ENCODE results near the gene RAB13.

The RAB13 gene

DNA sequence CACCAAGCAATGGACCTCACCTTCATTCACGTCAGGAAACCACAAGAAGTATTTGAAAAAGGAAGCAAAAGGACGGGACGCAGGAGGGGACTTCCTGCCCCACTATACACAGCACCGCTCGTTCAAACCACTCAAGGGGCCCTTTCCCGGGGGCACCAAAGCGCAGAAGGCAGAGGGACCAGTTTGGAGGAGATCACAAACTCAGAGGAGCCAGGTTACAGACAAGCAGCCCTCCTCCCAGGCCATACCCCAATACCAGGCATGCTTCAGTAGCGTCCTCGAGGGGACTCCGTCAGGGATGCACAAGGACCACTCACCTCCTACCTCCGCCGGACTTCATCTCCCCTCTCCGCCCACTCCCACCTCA lies 28.4 kb downstream of the RAB13 start:
- no peak for DNase-seq (ENCODE audit: low read depth, low spot score)

DNA sequence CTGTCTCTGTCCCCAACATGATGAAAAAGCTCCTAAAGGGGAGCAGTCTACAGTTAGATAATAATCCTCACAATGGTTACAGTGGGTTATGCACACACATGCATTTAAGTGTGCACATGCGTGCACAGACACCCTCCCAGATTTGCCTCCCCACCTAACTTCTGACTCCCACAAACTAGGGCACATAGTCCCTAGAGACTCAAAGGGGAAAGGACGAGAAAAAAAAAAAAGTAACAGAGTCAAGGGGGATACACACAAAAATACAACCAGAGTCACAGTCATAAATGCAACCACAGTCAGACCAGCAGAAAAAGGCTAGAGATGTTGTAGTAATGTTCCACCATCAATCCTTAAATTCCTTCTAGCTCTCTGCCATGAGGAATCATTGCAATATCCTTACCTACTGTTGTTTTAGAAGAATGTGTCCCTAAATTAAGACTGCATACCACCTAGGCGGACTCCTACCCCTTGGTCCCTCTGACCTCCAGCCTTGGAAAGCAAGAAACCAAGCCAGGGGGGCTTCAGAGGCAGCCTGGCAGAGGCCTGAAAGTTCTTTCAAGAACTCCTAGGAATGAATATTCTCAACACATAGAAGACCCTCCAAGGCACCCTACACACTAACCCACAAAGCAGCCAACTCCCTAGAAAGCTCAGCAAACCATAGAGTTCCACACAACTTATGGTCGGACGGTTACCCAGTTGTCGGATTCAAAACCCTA lies 29.0 kb downstream of the RAB13 start:
- no peak for DNase-seq (ENCODE audit: low read depth, low spot score)

DNA sequence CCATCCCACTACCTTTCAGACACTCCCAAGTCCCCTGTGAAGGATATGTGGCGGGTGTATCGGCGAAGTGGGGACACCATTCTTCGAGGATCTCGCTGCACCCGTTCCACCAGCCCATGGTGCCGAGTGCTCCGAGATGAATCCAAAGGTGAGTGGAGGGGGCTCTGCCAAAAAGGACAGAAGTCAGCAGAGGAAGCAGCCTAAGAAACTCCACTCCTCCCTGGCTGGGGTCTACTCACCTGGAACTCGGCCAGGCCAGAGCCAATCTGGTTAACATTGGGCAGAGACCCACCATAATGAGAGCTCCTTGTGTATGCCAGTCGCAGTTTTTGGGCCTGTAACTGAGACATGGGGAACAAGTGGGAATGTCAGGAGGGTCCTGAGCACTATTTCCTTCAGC lies 31.3 kb downstream of the RAB13 start:
- no peak for DNase-seq (ENCODE audit: low read depth, low spot score)

DNA sequence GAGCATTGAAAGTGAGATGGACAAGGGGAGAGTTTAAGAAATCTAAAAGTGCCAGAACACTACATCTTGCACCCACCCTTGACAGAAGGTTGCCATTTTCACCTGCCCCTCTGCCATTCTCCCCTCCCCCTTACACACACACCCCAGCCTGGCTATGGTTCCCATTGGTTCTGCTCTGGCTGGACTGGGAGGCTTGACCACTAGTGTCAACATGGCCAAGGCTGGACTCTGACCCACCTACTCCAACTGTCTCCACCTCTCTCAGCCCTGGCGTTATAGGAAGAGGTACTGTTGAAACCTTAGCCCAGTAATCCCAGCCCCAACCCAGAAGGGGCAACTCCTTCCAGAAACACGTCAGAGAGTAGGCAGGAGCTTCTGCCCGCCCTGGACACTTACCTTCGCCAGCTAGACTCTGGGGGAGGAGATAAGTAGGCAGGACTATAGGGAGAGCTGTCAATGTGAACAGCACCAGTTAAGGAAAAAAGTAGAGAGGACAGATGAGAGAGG lies 32.2 kb downstream of the RAB13 start:
- DNase-seq (ENCODE audit: low read depth, low spot score): no peak

DNA sequence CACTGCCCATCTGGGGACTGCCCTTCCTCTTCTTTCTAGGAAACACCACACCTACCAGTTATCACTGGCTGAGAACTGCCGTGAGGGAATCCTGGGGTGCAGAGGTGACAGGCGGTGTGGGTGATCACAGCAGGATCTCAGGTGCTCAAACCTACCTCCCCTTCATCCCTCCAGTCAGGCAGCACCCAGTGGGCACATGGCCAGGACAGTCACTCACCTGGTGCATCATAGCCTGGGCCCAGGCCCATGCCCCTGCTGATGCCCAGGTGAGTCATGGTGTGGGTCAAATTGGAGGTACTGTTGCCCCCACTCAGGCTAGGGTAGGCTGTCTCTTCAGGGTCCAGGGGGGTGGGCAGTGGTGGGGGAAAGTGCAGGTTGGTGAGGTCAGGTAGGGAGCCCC lies 34.3 kb downstream of the RAB13 start:
- DNase-seq (ENCODE audit: low read depth, low spot score): no peak

DNA sequence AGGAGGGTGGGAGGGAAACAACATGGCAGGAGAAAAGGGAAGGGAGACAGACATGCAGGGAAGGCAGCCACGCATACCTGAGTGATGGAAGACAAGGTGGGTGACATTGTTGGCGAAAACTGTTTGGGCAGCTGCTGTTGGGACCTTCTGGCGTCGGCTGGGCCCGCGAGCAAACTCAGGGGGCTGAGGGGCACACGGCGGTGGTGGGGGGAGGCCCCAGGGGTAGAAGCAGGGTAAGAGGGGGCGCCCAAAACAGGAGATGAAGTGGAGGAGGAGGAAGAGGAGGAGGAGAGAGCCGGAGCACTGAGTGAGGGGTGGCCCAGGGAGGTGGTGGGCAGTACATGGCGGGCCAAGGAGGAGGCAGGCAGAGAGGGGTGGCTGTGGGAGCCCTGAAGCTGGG lies 35.0 kb downstream of the RAB13 start:
- DNase-seq (ENCODE audit: low read depth, low spot score): no peak

DNA sequence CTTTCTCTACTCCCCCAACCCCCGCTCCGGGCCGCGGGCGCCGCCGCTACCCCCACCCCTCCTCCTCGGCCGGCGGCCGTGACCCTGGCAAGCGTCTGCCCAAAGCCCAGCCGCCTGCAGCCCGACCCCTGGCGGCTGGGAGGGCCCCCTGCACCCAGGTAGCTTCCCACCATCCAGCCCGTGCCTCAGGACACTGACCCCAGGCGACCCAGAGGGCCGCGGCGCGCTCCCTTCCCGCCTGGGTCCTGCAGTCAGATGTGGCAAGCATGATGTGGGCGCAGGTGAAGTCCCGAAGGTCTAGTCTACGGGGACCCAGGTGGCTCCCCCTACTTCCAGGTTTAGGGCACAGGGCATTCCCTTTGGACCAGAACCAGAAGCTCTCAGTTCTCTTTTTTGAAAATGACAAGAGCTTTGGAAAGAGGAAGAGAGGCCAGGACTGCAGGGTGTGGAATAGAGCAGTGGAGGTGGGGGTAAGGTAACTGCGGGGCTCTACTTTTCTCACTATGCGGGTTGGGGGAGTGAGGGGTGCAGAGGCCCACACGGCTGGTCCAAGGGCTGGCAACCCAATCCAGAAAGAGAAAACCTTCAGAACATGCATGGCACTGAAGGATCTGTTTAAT lies 39.4 kb downstream of the RAB13 start, which contains the start of gene DENND4B:
DENND4B (minus strand) TSS at position 97 of the 620 bp plus-strand sequence. CDS start 2,344 bp downstream, outside the sequence.
- DNase-seq (ENCODE audit: low read depth, low spot score): no peak

DNA sequence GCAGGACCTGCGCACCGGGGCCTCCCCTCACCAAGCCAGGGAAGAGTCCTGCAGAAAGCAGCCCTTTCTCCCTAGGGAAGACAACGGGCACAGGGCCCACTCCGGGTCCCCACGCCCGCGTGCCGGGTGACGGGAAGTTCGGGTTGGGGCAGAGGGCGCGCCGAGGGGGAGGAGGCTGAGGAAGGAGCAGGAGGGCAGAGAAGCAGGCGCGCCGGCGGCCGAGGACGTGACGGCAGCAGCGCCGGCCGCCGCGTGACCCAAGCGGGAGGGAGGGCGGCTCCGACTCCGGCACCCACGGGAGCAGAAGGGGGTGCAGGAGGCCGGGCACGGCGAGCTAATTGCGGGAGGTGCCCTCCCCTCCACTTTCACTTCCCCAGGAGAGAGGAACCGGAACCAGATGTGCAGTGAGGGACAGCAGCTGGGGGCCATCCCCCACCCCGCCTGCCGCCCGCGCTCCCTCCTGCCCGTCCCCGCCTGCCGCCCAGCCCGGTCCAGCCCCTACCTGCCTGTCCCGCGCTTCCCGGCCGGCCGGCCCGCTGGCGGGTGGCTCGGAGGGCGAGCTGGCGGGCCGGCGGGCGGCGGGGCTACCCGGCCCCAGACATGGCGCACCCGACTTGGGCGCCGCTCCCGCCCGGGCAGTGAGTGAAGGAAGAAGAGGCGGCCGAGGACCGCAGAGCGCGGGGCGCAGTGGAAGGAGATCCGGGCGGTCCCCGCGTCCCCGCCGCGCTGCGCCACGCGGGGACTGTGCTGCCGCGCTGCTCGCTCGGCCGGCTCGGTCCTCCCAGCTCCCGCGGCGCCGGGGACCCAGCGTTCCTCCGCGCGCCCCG lies 40.1 kb downstream of the RAB13 start:
- DNase-seq (ENCODE audit: low read depth, low spot score): no peak

DNA sequence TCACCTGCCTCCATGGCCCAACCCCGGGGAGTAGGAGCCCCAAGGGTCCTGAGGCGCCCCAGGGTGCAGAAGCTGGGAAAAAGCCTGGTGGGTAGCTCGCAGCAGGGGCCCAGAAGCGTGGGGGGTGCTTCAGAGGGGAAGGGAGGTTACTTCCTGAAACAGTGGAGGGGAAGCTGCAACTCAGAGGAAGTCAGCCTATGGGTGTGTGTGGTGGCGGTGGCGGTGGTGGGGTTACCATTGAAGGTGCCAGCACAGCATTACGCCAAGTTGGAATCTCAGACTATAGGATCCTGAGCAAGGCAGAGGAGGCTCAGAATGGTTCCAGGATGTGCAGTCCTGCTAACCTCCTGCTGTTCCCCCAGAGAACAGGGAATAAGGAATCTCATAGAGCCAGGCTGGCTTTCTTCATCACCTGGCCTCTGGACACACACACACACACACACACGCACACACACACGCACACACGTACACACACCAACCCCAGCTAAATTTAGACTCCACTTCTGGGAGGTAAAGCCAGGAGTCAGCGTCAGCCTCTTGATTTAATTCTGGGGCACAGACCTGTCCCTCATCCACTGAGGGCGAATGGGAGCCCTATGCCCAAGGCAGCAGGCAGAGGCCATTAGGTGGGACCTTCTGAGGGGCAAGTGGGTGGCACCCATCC lies 40.9 kb downstream of the RAB13 start:
- DNase-seq (ENCODE audit: low read depth, low spot score): no peak

DNA sequence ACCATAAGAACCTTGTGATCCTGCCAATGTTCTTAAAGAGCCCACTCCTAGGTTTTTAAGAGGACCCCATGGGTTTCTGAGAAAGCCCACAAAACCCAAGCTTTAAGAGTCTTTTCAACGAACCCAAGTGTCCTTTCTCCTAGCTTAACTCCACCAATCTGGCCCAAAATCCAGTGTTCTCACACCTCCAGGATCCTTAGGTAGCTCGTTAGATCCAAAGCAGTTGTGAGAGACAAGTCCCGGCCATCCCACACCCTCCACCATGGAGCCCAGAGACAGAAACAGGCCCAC lies 41.4 kb downstream of the RAB13 start:
- DNase-seq (ENCODE audit: low read depth, low spot score): no peak

DNA sequence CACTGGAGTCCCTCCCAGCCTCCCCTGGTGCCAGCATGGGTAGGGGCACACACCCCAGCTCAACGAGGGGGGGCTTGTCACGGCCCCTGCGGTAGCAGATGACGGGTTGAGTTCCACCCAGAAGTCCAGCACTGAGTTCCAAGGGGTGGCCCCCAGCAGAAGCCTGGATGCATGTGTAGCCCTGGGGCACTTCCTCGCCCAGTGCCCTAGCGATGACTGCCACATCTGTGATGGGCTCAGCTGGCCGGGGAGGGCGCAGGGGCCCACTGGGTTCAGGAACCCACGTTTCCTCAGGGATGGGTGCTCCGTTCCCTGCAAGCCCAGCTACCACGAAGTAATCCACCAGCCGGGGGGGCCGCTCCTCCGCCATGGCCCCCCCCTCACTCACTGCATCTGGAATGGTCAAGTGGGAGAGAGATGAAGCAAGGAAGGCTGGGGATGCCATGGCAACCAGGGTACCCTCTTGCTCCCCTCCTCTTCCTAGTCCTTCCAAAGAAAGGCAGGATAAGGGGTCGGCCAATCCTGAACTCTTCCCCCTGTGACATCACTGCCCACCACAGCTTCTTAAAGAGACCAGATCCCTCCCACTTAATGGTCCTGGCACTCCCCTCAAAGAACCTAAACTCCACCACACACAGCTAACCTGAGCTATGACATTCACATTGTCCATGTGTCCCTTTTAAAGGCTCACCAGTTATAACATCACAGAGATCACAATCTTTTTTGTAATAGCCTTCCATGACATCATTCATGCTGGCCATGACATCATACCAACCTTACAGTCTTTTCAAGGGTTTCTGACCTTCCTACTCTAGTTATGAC lies 41.9 kb downstream of the RAB13 start:
- no peak for DNase-seq (ENCODE audit: low read depth, low spot score)

DNA sequence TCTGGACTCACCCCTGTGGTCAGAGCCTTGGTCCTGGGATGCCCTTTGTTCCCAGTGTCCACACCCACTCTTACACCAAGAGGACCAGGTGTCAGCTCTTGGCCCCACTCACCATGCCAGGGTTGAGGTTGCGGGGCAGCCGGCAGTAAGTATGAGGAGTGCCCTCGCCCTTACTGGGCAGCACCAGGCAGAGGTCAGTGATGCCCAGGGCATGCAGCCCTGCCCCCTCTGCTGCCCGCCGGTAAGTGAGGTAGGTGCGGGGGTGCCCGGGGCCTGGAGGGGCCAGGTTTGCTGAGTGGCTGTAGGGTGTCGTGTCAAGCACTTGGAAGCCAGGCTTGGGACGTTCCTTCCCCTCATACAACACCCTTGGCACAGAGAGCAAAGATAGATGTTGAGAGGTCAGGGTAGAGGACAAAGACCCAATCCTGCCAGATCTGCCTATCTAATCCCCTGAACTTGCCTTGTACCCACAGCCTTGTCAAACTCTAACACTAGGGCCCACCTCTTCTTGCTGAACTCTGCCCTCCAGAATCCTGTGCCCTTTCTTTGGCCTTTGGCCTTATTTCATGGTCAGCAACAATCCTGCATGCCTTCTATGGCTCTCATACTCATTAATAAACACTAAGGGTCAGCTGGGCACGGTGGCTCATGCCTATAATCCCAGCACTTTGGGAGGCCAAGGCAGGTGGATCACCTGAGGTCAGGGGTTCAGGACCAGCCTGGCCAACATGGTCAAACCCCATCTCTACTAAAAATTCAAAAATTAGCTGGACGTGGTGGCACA lies 43.2 kb downstream of the RAB13 start:
- no peak for DNase-seq (ENCODE audit: low read depth, low spot score)

DNA sequence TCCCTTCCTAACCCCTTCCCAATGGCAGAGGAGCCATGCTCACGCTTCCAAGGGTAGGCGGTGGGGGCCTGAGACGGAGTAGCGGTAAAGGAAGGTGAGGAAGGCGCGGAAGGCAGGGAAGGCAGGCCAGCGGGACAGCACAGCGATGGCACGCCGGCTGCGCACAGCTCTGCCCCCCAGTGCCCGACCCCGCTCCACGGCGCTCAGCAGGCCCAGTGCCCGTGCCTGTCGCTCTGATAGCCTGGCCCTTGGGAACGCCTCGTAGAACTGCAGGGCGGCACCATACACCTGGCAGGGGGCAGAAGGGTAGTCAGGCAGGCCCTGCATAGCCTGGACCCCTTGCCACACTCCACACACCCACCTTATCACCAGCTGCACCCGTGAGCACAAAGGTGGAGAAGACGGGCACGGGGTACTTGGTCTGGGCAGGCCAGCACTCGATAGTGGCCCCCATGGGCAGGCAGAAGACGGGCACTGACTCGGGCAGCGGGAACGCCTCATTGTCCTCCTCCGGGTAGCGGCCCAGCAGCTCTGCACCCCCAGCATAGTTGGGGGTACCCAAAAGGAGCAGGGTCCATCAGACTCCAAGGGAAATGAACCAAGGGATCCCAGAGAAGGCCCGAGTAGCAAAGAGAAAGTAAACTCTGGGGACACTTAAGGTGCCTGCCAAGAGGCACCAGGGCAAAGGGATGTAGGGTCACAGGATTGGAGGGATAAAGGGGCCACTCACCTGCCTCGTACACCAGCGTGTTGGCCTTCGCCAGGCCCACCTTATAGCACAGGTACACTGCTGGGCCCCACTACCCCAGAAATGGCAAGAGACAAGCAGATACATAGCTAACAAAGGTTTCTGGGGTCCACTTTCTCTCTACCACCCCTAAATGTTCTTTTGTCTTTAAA lies 44.1 kb downstream of the RAB13 start:
- DNase-seq (ENCODE audit: low read depth, low spot score): no peak

DNA sequence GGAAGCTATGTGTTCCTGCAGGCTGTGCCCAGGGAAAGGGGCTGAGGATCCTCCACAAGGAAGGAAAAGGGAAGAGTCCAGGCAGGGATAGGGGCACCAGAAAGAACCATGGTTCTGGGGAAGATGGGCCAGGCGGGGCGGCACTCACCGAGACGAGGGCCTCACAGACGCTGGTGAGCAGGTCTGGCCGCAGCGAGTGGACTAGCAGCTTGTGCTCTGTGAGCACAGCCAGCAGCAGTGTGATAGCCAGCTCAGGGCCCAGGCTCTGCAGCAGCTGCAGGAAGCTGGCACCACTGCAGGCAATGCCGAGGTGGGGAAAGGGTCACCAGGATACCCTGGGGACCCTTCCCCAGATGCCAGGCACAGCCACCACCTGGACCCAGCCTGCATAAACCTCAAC lies 45.4 kb downstream of the RAB13 start:
- no peak for DNase-seq (ENCODE audit: low read depth, low spot score)

DNA sequence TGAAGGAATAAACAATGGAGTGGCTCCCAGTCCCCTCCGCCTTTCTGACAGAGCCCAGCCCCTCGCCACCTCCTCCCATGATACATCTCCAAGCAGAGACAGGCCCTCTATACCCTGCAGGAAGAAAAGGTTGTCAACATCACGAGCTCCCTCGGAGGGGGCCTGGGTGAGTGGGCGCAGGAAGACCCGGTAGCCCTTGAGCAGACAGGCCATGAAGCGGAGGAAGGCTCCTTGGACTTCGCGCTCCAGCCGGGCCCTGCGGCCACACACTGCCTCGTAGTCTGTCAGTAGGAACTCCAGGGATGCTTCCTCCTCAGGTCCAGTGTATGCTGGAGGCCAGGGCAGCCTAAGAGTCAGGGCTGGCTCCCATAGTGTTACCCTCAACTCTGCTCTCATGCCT lies 46.7 kb downstream of the RAB13 start:
- no peak for DNase-seq (ENCODE audit: low read depth, low spot score)

DNA sequence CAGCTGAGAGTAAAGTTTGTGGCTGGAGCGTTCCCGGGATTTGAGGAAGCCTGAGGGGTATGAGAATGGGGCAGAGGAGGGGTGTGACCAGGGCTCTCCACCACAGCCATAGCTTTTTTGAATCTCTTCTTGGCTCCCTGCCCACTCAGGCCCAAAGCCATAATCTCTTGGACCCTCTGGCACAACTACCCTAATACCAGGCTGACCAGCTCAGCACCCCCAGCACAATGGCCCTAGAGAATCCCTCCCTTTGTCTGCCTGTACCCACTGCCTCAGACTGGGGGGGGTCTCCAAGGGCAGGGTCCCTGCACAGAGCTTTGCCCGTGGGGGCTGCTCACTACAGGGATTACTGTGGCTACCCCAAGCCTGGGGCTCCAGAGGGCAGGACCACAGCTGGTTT lies 47.1 kb downstream of the RAB13 start:
- no peak for DNase-seq (ENCODE audit: low read depth, low spot score)

DNA sequence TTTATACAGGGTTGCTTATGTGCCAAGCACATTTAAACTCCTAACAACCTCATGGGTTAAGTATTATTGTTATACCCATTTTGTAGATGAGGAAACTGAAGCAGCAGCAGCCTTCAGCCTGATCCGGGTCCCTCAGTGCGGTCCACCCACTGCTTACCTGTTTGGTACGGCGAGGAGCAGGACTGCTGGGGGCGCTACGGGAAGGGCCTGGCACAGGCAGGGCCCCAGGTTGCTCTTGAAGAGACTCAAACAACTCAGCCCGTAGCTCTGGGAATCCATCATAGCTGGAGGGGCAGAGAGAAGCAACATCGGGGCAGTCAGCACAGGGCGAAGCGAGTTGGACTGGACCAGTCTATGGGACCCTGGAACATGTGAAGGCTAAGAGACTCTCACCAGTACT lies 48.8 kb downstream of the RAB13 start:
- DNase-seq (ENCODE audit: low read depth, low spot score): no peak

DNA sequence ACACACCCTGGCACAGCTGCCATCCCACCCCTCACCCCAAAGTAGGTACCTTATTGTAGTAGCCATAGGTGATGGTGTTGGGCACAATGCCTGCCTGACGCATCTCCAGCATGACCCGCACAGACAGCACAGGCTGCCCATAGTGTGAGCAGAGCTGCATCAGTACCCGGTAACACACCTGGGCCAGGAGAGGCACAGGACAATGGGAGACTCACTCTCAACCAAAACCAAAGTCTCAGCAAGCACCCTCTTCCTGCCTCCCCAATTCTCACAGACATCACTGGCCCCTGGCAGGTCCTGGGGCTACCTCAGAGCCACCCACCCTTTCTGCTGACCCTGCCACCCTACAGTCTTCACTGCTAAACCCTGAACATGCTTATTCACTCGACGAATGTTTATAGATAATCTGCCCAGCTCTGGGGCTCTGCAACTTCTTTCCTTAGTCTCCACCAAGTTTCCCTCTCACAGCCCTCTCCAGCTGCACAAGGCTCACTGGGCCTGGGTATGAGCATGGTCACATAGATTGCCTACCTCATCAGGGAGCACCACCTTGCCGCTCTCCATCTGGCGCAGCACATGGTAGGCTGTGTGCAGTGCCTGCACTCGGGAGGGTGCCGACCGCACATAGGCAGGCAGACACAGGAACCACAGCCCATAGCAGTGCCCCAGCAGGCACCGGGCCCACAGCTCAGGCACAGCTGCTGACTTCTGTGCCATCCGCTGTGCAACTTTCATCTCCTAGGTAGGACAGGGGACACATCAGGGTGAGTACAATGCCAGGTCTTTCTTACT lies 49.9 kb downstream of the RAB13 start:
- no peak for DNase-seq (ENCODE audit: low read depth, low spot score)

DNA sequence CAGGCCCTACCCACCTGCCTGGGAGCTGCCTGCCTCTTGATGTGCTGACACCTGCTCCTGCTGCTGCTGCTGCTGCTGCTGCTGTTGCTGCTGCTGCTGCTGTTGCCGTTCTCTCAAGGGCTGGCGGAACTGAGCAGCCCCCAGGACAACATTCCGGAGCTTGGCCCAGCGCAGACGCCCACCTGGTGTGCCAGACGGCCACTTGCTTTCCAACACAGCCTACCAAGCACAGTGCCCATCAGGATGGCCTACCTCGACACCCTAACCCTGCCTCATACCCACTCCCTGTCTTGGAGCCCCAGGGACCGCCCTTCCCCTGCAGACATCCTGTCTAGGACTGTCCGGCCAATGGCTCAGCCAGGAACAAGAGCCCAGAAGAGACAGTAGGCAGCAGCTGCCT lies 51.4 kb downstream of the RAB13 start:
- no peak for DNase-seq (ENCODE audit: low read depth, low spot score)
